ENCODE results near the gene BEX1.
A peak's percentile ranks its signal among the peaks of the same experiment; 100 is the strongest.
"Not testable (repeated sequence)": the region's sequence is repeated elsewhere in the genome, so short reads cannot be mapped to it uniquely, and the experiment has no call there.

Gene BEX1

DNA sequence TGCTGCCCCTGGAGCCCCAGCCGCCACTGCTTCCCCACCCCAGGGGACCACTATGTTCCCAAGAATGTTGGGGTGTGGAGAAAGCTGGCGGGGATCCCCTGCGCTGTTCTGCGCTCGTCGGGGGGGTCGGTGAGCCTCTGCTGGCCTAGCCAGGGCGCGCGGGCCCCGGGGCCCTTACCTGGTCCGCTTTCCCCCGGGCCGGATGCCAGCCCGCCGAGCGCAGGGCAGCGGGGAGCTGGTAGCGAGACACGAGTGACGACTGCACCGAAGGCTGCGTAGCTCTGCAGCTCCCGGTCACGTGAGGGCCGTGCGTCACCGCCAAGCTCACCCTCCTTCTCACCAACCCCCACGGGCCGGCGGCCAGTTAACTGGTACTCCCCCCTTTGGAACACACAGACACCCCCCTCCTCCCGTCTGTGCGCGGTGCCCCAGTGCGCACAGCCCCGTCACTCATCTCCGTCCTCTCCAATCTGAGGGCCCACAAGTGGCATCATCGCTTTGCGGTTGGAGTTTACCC, at the start of gene BEX1:
Gene BEX1 (minus strand): TSS at position 254 of the 517 bp plus-strand sequence. CDS start 897 bp downstream, outside the sequence.
- peak; percentile 9 for DNase-seq

DNA sequence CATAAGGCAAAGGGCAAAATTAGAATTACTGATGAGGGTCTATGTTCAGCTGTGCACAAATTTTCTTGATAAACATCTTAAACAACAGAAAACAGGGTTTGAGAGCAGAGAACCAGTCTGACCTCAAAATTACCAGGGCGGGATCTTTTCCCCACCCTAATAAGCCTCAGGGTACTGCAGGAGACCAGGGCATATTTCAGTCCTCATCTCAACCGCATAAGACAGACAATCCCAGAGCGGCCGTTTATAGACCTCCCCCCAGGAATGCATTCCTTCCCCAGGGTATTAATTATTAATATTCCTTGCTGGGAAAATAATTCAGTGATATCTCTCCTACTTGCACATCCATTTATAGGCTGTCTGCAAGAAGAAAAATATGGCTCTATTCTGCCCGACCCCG, 45.5 kb upstream of the BEX1 start:
- not testable (repeated sequence) for DNase-seq

DNA sequence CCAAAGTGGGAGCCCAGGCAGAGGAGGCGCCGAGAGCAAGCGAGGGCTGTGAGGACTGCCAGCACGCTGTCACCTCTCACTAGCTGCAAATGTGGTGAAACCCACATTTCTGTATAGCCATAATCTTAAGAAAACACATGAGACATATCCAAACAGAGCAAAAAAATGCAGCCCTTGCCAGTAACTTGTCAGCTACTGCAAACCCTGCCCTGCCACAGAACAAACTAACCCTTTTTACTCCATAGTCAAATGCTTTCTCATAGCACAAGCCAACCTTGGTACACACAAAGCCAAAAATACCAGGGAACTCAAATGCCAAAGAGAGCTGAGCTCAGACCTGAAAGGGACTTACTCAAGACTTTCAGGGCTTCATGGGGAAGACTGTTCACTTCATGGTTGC, 43.9 kb upstream of the BEX1 start:
- DNase-seq, result no peak

DNA sequence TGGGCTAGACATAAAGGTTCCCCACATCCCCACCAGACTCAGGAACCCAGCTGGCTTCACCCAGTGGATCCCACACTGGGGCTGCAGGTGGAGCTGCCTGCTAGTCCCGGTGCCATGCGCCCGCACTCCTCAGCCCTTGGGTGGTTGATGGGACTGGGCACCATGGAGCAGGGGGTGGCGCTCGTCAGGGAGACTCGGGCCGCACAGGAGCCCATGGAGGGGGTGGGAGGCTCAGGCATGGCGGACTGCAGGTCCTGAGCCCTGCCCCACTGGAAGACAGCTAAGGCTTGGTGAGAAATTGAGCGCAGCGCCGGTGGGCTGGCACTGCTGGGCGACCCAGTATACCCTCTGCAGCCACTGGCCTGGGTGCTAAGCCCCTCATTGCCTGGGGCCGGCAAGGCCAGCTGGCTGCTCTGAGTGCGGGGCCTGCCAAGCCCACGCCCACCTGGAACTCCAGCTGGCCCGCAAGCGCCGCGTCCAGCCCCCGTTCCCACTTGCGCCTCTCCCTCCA, 43.3 kb upstream of the BEX1 start:
- not testable (repeated sequence) for DNase-seq

DNA sequence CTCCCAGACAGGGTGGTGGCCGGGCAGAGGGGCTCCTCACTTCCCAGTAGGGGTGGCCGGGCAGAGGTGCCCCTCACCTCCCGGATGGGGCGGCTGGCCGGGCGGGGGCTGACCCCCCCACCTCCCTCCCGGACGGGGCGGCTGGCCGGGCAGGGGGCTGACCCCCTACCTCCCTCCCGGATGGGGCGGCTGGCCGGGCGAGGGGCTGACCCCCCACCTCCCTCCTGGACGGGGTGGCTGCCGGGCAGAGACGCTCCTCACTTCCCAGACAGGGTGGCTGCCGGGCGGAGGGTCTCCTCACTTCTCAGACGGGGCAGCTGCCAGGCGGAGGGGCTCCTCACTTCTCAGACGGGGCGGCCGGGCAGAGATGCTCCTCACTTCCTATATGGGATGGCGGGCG, 40.4 kb upstream of the BEX1 start:
- DNase-seq, result not testable (repeated sequence)

DNA sequence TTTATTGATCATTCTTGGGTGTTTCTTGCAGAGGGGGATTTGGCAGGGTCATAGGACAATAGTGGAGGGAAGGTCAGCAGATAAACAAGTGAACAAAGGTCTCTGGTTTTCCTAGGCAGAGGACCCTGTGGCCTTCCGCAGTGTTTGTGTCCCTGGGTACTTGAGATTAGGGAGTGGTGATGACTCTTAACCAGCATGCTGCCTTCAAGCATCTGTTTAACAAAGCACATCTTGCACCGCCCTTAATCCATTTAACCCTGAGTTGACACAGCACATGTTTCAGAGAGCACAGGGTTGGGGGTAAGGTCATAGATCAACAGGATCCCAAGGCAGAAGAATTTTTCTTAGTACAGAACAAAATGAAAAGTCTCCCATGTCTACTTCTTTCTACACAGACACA, 39.9 kb upstream of the BEX1 start:
- not testable (repeated sequence) for DNase-seq

DNA sequence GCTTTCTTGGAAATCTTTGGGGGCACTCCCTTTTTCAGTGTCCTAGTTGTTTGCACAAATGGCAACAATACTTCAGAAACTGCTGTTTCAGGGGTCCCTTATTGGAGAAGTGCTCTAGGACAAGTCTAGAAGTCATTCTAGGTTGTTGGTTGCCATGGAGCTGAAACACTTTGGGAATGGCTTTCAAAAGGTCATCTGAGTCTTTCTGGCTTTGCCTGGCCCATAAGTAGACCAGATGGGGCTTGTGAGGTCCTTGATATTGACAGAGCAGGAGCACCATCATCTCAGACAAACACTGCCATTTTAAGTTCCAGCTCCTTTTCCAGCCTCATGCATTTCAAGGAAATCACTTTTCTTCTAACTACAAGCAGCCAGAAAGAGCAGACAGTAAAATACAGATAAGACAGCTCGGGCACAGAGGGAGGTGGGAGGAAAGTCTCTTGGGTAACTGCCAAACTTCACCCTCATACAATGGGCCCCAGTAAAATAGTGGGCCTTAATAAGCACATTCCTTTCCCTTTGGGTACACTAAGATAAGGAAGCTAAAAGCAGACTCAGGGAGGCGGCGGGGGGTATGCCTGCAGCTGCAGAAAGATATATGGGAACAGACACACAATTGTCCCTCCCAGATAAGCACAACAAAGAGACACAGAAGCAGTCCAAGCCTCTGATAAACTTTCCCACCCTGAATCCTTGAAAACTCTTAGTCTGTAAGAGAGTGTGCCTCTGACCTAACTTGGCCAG, 37.5 kb upstream of the BEX1 start:
- DNase-seq, result no peak

DNA sequence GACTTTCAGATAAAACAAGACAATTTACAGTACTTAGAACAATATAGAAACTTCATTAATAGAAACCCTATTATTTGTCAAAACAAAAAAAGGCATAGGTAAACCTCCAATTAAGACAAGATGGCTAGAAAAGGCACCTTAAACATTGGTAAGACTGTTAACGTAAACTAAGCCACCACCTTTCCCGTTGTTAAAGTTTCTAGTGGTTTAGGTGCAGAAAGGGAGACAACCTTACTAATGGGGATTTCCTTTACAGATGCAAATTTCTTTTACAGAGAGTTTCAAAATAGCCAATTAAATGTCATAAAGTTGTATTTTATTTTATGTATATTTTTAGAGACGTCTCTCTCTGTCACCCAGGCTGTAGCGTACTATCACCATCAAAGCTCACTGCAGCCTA, 36.5 kb upstream of the BEX1 start:
- DNase-seq, result no peak

DNA sequence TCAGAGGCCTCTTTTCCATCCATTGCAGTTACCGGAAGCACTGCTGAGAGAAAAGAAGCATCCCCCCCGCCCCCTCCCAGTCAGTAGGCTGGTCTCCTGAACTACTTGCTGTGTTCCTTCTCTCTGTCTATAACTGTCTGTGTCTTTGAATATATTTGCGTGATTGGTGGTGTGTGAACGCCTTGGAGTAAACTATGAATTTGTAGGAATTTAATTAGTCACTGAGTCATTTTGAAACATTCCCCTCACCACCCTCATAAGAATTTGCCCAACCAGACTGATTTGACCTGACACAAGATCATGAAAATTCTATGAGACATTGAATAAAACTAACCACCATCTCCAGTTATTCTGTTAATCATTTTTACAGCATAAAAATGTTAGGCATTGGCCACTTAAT, 35.7 kb upstream of the BEX1 start:
- DNase-seq, result no peak

DNA sequence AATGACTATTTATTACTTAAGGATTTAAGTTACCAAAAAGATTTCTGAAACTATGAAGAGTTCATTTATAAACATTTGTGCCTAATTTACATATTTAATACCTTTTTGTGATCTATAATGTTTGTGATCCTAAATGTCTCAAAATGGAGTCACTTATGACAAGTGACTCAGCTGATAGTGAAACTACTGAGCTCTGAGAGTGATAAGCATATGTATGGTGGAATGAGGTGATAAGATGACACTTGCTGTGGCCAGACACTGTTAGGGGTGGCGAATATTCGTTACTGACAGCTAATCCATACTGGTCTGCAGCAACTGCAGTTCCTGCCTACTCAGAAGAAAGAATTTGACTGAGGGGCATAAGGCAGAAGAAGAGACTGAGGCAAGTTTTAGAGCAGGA, 34.5 kb upstream of the BEX1 start:
- DNase-seq, result no peak

DNA sequence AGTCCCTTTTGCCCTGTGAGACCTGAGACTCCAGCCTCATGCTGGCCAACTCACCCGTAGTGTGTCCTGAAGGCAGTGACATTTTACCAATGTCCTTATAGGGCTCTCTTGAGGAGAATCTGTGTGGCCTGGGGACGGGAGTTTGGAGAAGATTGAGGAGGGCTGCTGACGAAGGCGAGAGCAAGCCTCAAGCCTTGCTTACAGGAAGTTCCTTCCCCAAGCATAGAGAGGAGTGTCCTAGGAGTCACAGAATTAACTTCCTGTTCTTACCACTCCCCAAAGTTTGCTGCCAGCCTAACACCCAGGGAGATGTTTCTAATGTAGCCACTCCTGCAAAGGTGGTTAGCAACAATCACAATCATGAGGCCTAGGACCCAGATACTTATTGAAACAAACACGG, 29.0 kb upstream of the BEX1 start, which contains the start of gene NXF3:
Gene NXF3 (minus strand): TSS at position 202 of the 400 bp plus-strand sequence. CDS start 120 bp downstream, at position 82.
- DNase-seq, result no peak

DNA sequence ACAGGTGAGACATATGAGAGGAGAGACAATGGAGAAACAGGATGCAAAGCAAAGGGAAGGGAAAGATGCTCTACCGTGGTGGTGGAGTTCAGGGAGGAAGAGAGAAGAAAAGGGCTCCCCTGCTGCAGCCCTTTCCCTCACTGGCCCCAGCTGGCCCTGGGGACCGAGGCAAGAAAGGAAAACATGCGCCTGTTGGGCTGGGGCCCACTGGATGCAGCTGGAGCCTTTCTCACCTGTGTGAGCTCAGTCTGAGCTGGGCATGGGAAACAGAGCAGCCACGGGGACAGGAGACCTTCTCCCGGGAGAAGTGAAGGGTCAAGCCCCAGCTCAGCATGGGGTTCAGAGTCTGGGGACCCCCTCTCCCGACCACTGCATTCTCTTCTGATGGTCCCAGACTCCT, 17.1 kb upstream of the BEX1 start:
- DNase-seq, result no peak

DNA sequence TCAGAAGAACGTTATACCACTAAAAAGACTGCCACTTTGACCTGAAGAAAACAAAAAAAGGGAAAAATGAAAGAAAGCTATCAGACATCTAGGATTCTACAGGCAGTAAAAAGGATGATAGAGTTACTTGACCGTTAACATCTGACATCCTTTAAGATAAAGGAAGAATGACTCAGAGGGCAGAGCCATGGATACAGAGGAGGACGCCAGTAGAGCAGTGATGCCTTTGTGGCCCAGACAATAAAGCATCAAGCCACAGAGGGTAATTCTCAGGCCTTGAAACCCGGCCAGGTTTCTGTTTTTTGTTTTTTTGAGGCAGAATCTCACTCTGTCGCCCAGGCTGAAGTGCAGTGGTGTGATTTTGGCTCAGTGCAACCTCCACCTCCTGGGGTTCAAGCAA, 9.5 kb upstream of the BEX1 start:
- no peak for DNase-seq

DNA sequence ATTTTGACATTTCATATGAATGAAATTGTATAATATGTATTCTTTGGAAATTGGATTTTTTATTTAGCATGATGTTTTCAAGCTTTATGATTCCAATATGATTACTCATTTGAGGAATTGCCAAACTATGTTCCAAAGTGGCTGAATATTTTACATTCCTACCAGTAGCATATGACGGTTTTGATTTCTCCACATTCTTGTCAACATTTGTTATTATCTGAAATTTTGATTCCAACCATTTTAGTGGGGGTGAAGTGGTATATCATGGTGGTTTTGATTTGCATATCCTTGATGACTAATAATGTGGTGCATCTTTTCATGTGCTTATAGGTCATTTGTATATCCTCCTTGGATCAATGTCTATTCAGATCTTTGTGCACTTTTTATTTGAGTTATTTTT, 2.6 kb upstream of the BEX1 start:
- DNase-seq, result no peak

DNA sequence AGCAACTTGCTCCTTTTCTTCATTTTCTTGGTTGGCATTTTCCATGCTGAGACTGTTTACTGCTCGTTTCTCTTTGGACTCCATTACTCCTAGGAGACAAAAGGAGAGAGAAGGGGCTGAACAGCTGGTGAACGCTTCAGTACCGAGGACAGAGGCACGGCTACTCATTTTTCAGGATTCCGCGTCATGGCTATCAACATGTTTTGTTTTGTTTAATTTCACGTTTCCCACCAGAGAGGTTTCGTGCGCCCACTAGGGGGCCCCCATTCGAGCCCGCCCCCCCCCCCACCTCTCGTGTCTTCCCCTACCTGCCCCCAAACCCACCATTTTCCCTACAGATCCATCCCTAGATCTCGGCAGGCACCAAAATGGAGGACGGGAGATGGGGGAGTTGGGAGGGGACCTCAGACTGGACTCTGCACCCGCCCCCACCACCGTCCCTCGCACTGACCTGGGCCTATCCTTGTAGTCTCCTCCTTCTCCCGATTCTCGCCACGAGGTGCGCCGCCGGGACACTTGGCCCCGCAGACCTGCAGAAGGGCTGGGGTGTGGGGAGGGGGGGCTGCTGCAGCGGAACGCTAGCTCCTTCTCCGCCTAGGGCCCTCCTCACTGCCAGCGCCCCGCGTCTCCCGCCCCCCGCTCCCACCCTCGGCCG, 653 bp downstream of the BEX1 start:
- DNase-seq, result no peak

DNA sequence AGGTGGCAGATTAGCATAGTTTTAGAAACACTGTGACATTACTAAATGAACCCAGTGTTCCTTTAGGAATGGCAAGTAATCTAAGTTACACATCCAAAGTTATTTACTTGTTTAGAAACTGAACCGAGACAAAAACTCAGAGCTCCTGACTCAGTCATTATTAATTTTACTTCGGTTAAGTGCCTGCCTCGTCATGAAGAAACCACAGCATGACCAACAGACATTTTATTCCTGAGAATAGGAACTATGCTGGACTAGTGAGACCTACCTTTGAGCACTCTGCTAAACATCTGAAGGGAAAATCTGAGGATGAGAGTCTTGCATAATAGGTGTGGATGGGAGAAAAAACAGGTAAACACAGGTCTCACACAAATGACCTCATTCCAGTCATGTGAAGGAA, 2.5 kb downstream of the BEX1 start:
- no peak for DNase-seq

DNA sequence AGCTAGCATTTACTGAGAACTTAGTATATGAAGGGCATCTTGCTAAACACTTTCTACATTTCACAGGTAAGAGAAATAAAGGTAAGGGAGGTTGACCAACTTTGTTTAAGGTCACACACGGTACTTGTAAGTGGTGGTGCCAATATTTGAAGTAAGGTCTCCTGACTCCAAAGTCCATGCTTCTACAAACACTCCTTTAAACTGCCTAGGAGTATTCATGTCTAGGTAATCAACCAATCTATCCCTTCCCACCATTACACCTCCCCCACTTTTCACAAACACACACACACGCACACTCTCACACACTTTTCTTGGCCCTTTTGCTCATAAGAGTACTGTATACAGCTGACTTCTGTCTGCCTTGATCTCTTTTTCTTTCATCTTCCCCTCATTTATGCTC, 7.1 kb downstream of the BEX1 start:
- DNase-seq, result no peak

DNA sequence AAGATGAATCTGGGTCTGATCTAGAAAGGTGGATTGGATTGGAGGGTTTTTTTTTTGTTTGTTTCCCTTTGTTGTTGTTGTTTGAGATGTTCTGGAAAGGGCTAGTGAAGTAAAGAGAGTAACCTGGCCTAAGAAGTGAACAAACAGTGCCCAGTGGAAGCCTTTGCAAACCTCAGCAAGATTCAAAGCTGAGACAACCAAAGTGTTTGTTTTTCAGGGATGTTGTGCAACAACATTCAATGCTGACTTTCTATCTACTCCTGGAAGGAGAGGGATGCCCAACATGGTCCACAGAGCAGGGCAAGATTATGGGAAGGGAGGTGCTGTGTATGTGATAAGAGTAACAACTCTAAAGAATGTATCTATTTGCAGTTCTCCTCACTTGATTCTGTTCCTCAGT, 11.3 kb downstream of the BEX1 start:
- DNase-seq, result no peak

DNA sequence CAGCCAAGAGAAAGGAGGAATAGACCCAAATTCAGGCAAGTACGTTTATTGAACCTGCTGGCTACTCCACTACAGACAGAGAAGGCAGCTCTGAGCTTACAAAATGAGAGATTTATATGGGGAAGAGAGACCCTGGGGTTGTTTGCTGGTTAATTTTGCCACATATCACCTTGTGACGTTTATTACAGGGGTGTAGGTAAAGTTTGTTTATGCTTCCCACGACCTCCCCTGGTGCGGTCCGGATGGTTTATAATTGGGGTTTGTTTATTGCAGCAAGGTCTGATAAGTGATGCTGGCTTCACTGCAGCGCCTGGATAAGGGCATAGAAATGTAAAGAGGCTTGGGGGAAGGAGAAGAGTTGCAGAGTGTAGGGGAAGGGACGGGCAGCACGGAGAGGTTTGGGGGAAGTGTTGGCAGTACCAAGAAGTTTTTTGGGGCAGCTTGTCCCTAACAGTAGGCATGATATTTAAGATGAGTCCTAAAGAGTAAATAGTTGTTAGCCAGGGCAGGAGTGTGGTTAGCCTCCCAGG, 12.6 kb downstream of the BEX1 start:
- no peak for DNase-seq

DNA sequence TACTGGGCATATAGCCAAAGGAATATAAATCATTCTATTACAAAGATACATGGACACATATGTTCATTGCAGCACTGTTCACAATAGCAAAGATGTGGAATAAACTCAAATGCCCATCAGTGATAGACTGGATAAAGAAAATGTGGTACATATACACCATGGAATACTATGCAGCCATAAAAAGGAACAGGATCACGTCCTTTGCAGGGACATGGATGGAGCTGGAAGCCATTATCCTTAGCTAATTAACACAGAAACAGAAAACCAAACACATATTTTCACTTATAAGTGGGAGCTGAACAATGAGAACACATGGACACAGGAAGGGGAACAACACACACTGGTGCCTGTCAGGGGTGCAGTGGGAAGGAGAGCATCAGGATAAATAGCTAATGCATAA, 30.6 kb downstream of the BEX1 start:
- DNase-seq, result not testable (repeated sequence)

DNA sequence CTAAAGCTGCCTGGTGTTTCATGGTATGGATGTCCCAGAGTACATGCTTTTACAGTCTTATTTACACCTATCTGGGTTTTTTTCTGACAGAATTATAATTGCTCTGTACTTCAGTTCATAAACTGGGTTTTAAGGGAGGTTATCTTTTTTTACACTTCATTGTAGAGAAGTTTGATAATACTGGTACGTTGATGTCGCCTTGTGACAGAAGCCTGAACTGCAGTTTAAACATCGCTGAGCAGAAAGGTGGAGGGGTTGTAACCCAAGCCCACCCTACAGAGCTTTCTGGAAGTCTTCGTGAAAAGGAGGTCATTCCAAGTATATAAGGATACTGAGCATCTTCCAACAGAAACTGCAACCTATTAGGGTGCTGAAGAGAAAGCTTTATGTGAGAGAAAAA, 46.4 kb downstream of the BEX1 start:
- DNase-seq, result no peak

DNA sequence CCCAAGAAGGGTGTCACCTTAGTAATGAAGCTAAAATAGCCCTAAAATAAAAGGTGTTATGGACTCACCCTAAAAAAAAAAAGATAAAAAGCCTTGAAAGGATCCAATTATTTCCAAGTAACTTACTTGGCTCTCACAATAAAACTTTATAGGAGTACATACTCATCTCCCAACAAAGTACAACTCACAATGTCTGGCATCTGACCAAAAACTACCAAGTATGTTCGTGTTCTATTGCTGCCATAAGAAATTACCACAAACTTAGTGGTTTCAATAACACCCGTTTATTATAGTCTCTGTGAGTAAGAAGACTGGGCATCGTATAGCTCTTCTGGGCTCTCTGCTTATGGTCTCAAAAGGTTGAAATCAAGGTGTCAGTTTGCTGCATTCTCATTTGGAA, 51.0 kb downstream of the BEX1 start:
- no peak for DNase-seq

Measured in stimulated activated CD4-positive, alpha-beta T cell treated with anti-CD3 and anti-CD28 coated beads, Interleukin-4, amount 100 ng/mL, for 1 hour (primary cell).